GM19035 (cell line): ENCODE data around the gene PADI2.

ENCODE experiments used
- ATAC-seq: cut with Tn5 transposase; IDR thresholded peaks from one replicate; pipeline ENCODE4 v1.9.1; 2021; ENCODE audit not compliant: unreplicated experiment

Gene PADI2

DNA sequence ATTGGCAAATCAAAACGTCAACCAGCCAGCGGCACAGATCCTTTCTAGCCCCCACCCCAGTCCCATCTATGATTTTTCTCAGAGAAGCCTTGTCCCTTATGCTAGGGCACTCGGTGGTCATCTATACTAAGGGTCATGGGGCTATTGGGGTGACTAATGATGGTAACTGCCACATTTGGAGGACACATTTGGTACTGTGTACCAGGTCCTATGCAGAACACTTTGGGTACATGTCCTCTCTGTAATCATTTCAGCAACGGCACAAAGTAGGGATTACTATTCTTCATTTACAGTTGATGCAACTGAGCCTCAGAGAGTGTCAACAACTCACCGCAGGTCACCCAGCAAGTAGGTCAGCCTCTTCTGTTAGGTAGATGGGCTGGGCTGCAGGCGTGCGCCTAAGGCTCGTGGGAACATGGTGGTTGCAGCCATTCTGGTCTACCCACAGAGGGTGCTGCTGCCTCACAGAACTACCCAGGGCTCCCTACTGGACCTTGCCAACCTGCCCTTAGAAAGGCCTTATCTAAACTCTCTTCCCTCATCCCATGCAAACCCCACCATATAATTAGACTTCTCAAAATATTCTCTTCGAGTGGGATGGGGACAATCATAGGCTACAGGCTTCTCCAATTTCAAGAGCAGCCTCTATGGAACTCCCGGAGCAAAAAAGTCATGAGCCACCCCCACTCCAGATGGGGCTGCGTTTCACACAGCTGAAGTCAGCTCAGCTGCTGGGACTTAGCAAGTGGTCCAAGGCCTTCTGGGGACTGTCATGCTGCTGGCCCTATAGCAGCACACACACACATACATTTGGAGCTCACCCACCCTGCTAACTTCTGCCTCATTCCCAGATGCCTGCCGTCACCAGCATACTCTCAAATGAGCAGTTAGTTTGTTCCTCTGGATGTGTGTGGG lies 59.6 kb downstream of the PADI2 start:
- ATAC-seq = no peak

GRCh38 chr1:17056551-17056950 lies 62.7 kb downstream of the PADI2 start:
- ATAC-seq = no peak

- no peak for ATAC-seq
These were observed 63.5 kb downstream of the PADI2 start for GRCh38 chr1:17055801-17056200.

DNA sequence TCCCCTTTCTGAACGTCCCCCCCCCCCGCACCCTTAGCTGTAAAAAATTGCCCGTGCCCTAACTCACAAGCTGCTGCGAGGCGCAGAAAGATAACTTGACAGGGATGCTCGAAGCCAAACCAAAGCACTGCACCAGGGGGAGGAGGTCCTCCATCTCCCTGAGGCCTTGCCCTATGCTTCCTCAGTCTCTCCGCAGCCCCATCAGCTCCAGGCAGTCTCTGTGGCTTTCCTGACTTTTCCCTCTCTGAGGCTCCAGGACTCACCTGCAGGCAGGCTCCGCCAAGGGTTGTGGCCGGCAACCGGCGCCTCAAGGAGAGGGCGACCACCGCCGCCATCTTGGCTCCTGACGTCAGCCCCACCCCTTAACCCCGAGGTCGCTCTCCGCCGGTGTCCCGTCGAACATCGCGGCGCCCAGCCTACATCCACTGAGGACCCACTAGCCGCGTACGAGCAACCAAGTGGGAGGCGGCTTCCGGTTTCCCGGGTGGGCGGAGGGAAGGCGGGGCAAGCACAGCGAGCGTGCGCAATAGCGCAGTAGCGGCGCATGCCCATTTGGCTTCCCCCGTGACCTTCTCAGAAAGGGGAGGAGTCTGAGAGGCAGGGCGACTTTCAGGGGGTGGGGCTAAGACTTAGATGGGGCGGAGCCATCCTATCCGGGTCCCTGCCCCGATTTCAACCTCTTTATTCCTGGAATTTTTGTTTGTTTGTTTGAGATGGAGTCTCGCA lies 65.4 kb downstream of the PADI2 start, which contains the start of gene SDHB:
Gene SDHB, minus strand, starts transcription at position 348 of the 726 bp plus-strand sequence. Its CDS starts 13 bp downstream, at position 335.
- peak; percentile 96 for ATAC-seq

- ATAC-seq = no peak
These were observed 66.1 kb downstream of the PADI2 start for GRCh38 chr1:17053086-17053684.

- no peak for ATAC-seq
These were observed 66.6 kb downstream of the PADI2 start for GRCh38 chr1:17052641-17053040.

- no peak for ATAC-seq
These were observed 67.2 kb downstream of the PADI2 start for GRCh38 chr1:17052038-17052437.

DNA sequence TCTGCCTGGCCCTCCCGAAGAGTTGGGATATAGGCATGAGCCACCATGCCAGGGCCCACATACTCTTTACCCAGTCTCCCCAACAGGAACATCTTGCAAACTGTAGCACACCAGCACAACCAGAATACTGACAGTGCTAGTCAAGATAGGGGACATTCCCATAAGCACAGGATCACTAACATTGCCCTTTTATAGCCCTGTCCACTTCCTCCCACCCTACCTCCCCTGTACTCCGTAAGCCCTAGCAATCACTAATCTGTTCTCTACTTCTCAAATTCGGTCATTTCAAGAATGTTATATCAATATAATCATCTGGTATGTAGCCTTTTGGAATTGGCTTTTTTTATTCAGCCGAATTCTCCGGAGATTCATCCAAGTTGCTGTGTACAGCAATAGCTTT lies 71.3 kb downstream of the PADI2 start:
- no peak for ATAC-seq

DNA sequence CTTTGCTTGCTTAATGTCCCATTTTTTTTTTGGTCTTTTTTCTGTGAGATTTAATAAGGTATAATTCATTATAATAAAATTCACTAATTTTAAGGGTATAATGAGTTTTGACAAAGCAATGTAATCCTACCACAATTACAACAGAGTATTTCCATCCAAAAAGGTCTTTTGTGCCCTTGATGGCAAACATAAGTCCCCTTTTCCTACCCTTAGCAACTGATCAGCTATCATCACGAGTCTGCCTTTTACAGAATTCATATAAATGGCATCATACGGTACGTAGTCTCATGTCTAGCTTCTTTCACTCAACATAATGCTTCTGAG lies 73.0 kb downstream of the PADI2 start:
- no peak for ATAC-seq

DNA sequence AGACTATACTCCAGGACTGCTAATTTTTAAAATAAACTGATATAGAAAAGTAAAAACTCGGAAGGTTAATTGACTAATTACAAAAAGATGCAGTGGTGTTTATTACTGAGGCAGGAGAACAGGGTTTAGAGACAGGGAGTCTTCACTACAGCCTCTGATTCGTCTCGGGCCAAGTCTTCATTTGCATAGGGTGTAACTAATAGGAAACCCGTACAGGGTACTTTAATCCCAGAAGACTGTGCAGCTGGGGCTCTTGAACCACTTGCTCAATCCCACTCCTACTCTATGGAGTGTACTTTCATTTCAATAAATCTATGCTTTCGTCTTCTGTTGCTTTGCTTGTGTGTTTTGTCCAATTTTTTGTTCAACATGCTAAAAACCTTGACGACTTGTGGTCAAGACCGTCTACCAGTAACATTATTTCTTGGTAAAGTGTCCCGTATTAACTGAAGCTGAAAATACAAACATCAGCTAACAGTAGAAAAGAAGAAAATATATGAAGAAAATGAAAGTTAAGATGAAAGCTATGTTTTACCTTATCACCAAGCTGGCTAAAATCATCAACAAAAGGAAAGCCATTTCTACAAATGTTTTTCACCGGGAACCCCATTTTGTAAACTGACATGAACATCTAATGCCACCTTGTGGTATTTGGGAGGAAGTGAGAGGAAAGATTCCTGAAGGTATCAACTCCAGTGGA lies 73.5 kb downstream of the PADI2 start:
- ATAC-seq = no peak

DNA sequence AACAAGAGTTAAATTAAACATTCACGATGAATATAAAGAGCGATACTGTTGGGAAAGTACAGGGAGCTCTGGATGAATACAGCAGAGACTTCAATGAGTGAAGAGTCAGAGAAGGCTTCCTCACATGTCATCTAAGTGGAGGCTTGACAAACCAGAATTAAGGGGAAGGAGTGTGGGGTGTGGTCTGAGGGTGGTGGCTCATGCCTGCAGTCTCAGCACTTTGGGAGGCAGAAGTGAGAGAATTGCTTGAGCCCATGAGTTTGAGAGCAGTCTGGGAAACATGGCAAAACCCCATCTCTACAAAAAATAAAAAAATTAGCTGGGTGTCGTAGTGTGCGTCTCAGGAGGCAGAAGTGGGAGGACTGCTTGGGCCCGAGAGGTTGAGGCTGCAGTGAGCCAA lies 74.1 kb downstream of the PADI2 start:
- ATAC-seq = no peak

- no peak for ATAC-seq
These were observed 75.6 kb downstream of the PADI2 start for GRCh38 chr1:17043676-17044075.

DNA sequence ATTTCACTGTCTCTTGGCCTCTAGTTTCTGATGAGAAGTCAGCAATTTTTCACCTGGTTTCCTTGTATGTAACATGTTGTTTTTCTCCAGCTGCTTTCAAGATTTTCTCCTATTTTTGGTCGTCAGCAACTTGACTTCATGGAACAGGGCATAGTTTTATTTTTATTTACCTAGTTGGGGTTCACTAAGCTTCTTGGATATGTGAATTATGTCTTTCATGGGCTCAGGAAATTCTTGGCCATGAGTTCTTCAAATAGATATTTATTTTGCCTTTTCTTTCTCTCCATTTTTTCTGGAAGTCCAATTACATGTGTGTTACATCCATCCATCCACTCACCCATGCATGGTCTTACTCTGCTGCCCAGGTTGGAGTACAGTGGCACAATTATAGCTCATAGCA lies 79.1 kb downstream of the PADI2 start:
- no peak for ATAC-seq

DNA sequence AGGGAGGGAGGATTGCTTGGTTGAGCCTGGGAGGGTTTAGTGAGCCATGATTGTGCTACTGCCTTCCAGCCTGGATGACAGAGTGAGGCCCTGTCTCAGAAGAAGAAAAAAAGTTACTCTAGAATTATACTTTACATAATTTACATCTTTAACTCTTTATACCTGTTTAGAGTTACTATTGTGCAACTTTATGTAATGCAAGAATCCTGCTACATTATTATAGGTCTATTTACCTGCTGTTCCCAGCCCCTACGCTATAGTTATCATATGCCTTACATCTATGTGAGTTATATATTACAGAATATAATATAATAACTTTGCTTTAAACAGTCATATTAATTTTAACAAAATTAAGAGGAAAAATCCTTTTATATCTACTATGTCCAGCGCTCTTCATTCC lies 79.7 kb downstream of the PADI2 start:
- ATAC-seq = no peak

DNA sequence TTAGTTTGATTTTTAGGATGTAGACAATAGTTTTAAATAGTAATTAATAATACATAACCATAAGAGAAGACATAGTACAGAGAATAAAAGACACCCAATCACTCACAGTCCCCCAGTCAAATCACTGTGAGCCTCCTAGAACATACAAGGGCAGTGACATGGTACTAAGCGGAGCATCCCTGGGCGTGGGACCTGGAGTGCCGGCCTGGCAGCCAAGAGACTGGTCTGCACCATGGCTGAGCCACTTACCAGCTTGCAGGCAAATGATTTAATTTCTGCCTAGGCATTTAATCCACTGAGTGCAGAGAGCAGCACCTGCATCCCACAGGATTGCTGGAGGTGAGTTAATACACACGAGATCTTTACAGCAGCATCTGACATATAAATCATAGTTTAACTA lies 85.8 kb downstream of the PADI2 start:
- ATAC-seq = no peak

DNA sequence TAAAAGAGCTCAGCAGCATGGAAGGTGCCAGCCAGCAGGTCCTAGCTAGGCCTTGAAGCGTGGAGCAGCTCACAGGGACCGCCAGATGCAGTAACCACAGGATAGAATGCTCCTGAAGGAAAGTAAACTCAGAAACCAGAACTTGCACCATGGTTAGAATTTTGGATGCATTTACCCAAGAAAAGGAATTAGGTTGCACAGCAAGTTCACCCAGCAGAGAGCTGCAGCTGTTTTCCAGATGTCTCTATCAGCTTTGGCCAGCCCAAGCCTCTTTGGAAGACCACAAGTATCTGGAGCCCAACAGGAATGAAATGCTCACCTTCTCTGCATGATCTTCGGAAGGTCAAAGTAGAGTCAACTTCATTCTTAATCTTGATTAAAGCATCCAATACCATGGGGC lies 86.5 kb downstream of the PADI2 start:
- no peak for ATAC-seq

GRCh38 chr1:17031436-17031835 lies 87.8 kb downstream of the PADI2 start:
- ATAC-seq = no peak

GRCh38 chr1:17030206-17030605 lies 89.0 kb downstream of the PADI2 start:
- ATAC-seq = no peak

- no peak for ATAC-seq
These were observed 90.5 kb downstream of the PADI2 start for GRCh38 chr1:17028662-17029188.

GRCh38 chr1:17027900-17028299 lies 91.4 kb downstream of the PADI2 start:
- no peak for ATAC-seq

DNA sequence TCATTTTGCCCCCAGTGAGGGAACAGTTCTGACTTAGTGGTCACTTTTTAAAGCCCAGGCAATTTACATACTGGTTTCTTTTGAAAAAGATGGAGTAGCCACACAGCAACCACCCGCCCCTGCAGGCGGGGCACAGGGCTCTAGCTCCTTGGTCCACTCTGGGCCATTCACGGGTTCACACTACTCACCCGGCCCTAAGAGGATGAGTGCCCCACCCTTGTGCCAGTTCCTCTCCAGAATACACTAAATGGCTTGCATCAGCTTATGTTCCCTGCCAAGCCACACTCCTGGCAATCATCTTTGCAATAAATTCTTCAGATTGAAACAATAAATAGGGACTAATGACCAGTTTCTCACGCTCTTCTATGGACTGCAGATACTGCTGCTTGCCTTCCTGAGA lies 91.8 kb downstream of the PADI2 start:
- ATAC-seq = no peak
